HEK293 (cell line): ENCODE results near the gene MEGF9.
A peak's percentile ranks its signal among the peaks of the same experiment; 100 is the strongest.

Experiments used
- CTCF ChIA-PET: fragments of 350-600 bp; formaldehyde crosslinking; extraction: SDS; loops from one replicate; lab custom pipeline; 2021; ENCODE audit warnings: antibody characterized with exemption; lab: Yijun Ruan, JAX
- POLR2A ChIA-PET: fragments of 300-600 bp; formaldehyde crosslinking; extraction: SDS; loops from one replicate; lab custom pipeline; 2020; ENCODE audit warnings: antibody characterized with exemption, inconsistent platforms; lab: Yijun Ruan, JAX
- H3K27ac ChIP-seq: fragments of 200-500 bp; sonication (Bioruptor generic); 2 replicates; pipeline ENCODE4 v1.5.1; 2014; ENCODE audit warnings: low read depth, low read length, control low read depth, inconsistent platforms; ENCODE audit errors: extremely low read depth
- H3K36me3 ChIP-seq, 2 experiments: fragments of 200-500 bp in 1 of 2; sonication (Bioruptor generic) in 1 of 2; 1 replicate in 1 of 2; 2 replicates in 1 of 2; pipeline ENCODE4 v1.5.1; 2014 to 2017; ENCODE audit warnings: inconsistent platforms in 2 of 2, low read length in 2 of 2; ENCODE audit not compliant: control insufficient read depth in 2 of 2, insufficient read depth in 1 of 2
- H3K4me1 ChIP-seq: fragments of 200-500 bp; sonication (Bioruptor generic); 2 replicates; pipeline ENCODE4 v1.5.1; 2014; ENCODE audit warnings: mild to moderate bottlenecking, low read length, inconsistent platforms; ENCODE audit not compliant: control insufficient read depth, insufficient read depth
- H3K4me3 ChIP-seq: 2 replicates; pipeline ENCODE4 v1.5.1; 2011; ENCODE audit warnings: low read depth, mild to moderate bottlenecking, control low read depth, low read length, moderate library complexity
- H3K9me3 ChIP-seq: fragments of 200-500 bp; sonication (Bioruptor generic); 2 replicates; pipeline ENCODE4 v1.5.1; 2014; ENCODE audit warnings: low read depth, low read length, inconsistent platforms; ENCODE audit not compliant: control insufficient read depth, insufficient read depth
- ATF2 ChIP-seq: fragments of 450-650 bp; formaldehyde crosslinking; IDR thresholded peaks from 2 replicates; pipeline ENCODE4 v1.5.1; 2016; ENCODE audit warnings: missing biosample characterization, missing genetic modification characterization, low read depth
- FEZF1 ChIP-seq: fragments of 450-650 bp; formaldehyde crosslinking; IDR thresholded peaks from 2 replicates; pipeline ENCODE4 v1.5.1; 2016; ENCODE audit warnings: missing biosample characterization, missing genetic modification characterization
- GLI2 ChIP-seq: fragments of 450-650 bp; formaldehyde crosslinking; IDR thresholded peaks from 2 replicates; pipeline ENCODE4; 2017; ENCODE audit warnings: missing biosample characterization, missing genetic modification characterization, low read depth, borderline replicate concordance
- HOXC10 ChIP-seq: sonication (generic); formaldehyde crosslinking; IDR thresholded peaks from 2 replicates; pipeline ENCODE4 v1.8.1; 2023; ENCODE audit warnings: mild to moderate bottlenecking, missing genetic modification reagents
- KLF8 ChIP-seq: fragments of 450-650 bp; formaldehyde crosslinking; IDR thresholded peaks from 2 replicates; pipeline ENCODE4 v1.5.1; 2016; ENCODE audit warnings: missing biosample characterization, missing genetic modification characterization
- SALL2 ChIP-seq: fragments of 450-650 bp; formaldehyde crosslinking; IDR thresholded peaks from 2 replicates; pipeline ENCODE4 v1.5.0; 2017; ENCODE audit warnings: missing biosample characterization, mild to moderate bottlenecking, missing genetic modification characterization, borderline replicate concordance
- TRIM28 ChIP-seq: IDR thresholded peaks from 2 replicates; pipeline ENCODE4 v1.6.1; 2011; ENCODE audit warnings: low read length, control low read depth, borderline replicate concordance
- TSHZ1 ChIP-seq: fragments of 450-650 bp; formaldehyde crosslinking; IDR thresholded peaks from 2 replicates; pipeline ENCODE4 v1.5.1; 2016; ENCODE audit warnings: missing biosample characterization, missing genetic modification characterization, borderline replicate concordance
- ZBTB11 ChIP-seq: fragments of 450-650 bp; formaldehyde crosslinking; conservative IDR thresholded peaks from 2 replicates; pipeline ENCODE4 v1.5.1; 2016; ENCODE audit warnings: low read depth, missing biosample characterization, missing genetic modification characterization
- ZBTB44 ChIP-seq: fragments of 450-650 bp; IDR thresholded peaks from 2 replicates; pipeline ENCODE4 v1.5.1; 2018; ENCODE audit warnings: missing biosample characterization, mild to moderate bottlenecking, missing genetic modification characterization
- ZFP41 ChIP-seq: fragments of 450-650 bp; formaldehyde crosslinking; IDR thresholded peaks from 2 replicates; pipeline ENCODE4 v1.5.1; 2016; ENCODE audit warnings: missing biosample characterization, missing genetic modification characterization, borderline replicate concordance
- ZNF394 ChIP-seq: fragments of 450-650 bp; formaldehyde crosslinking; IDR thresholded peaks from 2 replicates; pipeline ENCODE4 v1.5.1; 2016; ENCODE audit warnings: missing biosample characterization, missing genetic modification characterization, mild to moderate bottlenecking, moderate library complexity, borderline replicate concordance

Gene MEGF9

GRCh38 chr9:120680579-120680978, 33.7 kb downstream of the MEGF9 start:
- H3K27ac ChIP-seq, result no peak overlapping the region
- POLR2A ChIA-PET, result no interaction called here
- H3K36me3 ChIP-seq, result no peaks in the 10 kb centered on the region; a peak in 1 of 3 replicates
- TF ChIP-seq ZNF394 (no peak), KLF8 (tag by site-specific recombination) (no peak), TRIM28 (no peak), SALL2 (no peak), FEZF1 (tag by site-specific recombination) (no peak), TSHZ1 (tag by site-specific recombination) (no peak), ZBTB44 (no peak), ZBTB11 (tag by site-specific recombination) (no peak), HOXC10 (CRISPR knock-in tag) (no peak), ZFP41 (no peak)
- no peak overlapping the region for H3K4me3 ChIP-seq
- 0 out of 2 replicates have a peak, but pooled peaks cover 6% of the 10 kb centered on the region for H3K4me1 ChIP-seq
- no peaks in the 10 kb centered on the region for H3K9me3 ChIP-seq
- CTCF ChIA-PET, result interaction anchor here (0.7 kb wide), 1 partner anchor 100 kb away, joined by 3 read pairs; no protein-coding TSS in a partner anchor

- H3K4me3 ChIP-seq, result no peak overlapping the region
- H3K9me3 ChIP-seq, result no peaks in the 10 kb centered on the region
- ChIA-PET POLR2A (no interaction called here), CTCF (no interaction called here)
- no peaks in the 10 kb centered on the region; a peak in 1 of 3 replicates for H3K36me3 ChIP-seq
- no peak overlapping the region for H3K27ac ChIP-seq
- 0 out of 2 replicates have a peak, but pooled peaks cover 6% of the 10 kb centered on the region for H3K4me1 ChIP-seq
- TF ChIP-seq ATF2 (peak; percentile 46; the same call in 1 of the 2 replicates), GLI2 (tag by site-specific recombination) (no peak)
Measured at GRCh38 chr9:120680161-120680560, 34.1 kb downstream of the MEGF9 start.
